ENCODE results near the gene RPP25L.

The RPP25L gene

DNA sequence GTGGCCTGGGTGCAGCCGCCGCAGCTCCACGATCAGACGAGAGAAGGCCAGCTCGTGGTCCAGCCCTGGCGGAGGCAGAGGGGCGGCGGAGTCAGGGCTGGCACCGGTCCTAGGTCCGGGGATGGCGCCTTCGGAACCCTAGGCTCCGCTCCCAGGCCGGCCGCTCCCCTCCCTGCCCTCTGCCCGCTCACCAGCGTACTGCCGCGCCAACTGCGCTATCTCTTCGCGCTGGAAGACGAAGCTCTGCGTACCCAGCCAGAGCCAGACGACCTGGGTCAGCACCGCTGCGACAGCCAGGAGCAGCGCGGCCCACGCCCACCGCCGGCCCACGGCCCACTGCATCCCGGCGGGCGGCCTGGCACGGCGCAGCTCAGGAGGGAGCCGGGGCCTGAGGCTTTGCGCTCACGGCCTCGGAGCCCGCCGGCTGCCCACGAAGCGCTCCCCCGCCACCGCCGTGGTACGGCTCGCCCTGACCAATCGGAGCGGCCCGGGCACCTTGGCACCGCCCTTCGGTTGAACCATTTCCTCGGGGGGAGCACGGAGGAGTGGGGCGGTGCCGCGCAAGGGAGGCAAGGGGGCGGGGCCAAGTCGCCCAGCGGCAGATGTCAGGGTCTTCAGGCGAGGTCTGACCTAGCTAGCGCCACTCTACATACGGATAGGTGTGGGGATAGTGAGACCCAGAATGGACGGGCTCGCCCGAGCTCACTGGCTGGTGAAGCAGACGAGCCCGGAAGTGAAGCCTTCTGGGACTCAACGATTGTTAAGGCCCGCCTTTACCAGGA is 25.6 kb upstream of the RPP25L start, which contains the start of gene SIGMAR1:
TSS of gene SIGMAR1 (minus strand) at position 432 of the 782 bp plus-strand sequence. CDS start at position 342, 90 bp downstream.
- H3K27ac ChIP-seq (replicated peaks) = peak within 1 kb of the TSS; percentile 89
- TF ChIP-seq POLR2AphosphoS5 (IDR thresholded peaks at IDR 0.05; ENCODE audit: low read depth) (peak; percentile 67), SPI1 (IDR thresholded peaks at IDR 0.05; ENCODE audit: borderline replicate concordance, low read depth) (no peak)
- TF ChIP-seq, protein P1, sequence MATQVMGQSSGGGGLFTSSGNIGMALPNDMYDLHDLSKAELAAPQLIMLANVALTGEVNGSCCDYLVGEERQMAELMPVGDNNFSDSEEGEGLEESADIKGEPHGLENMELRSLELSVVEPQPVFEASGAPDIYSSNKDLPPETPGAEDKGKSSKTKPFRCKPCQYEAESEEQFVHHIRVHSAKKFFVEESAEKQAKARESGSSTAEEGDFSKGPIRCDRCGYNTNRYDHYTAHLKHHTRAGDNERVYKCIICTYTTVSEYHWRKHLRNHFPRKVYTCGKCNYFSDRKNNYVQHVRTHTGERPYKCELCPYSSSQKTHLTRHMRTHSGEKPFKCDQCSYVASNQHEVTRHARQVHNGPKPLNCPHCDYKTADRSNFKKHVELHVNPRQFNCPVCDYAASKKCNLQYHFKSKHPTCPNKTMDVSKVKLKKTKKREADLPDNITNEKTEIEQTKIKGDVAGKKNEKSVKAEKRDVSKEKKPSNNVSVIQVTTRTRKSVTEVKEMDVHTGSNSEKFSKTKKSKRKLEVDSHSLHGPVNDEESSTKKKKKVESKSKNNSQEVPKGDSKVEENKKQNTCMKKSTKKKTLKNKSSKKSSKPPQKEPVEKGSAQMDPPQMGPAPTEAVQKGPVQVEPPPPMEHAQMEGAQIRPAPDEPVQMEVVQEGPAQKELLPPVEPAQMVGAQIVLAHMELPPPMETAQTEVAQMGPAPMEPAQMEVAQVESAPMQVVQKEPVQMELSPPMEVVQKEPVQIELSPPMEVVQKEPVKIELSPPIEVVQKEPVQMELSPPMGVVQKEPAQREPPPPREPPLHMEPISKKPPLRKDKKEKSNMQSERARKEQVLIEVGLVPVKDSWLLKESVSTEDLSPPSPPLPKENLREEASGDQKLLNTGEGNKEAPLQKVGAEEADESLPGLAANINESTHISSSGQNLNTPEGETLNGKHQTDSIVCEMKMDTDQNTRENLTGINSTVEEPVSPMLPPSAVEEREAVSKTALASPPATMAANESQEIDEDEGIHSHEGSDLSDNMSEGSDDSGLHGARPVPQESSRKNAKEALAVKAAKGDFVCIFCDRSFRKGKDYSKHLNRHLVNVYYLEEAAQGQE (IDR thresholded peaks at IDR 0.05; ENCODE audit: insufficient replicate concordance, low read depth) = peak; percentile 62
- H3K27me3 ChIP-seq (ENCODE audit: insufficient read depth, poor library complexity, severe bottlenecking) = no peaks in the 10 kb centered on the region
- H3K4me3 ChIP-seq (replicated peaks; ENCODE audit: insufficient read depth, low read length) = peak within 1 kb of the TSS; percentile 56
- peak; percentile 88 to 93 for DNase-seq (ENCODE audit: low read depth in 1 of 2, low spot score in 1 of 2)

DNA sequence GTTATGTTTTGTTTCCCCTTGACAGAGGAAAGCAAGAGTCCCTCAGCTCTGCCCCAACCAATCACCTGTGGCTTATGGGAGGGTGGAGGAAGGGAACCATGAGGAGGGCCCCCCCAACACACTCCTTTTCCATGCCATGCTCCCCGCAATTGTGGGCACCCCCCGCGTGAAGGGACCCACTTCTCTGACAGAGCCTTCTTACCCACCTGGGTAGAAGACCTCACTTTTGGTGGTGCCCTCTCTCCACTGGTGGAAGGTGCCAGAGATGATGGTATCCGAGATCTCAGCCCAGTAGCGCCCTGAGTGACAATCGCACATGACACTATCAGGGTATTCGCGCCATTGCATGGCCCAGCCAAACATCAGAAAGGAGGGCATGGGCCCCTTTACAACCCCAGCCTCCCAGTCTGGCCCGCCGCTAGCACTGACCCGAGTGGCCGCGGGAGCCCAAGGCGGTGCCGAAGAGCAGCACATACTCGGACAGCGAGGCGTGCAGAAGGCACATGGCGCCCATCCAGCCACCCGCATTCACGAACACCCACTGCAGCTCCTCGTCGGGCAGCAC is 25.0 kb upstream of the RPP25L start:
- peak overlapping the region; percentile 89 for H3K27ac ChIP-seq (replicated peaks)
- H3K27me3 ChIP-seq (ENCODE audit: insufficient read depth, poor library complexity, severe bottlenecking) = no peaks in the 10 kb centered on the region
- DNase-seq (ENCODE audit: low read depth in 1 of 2, low spot score in 1 of 2) = peak in 1 of 2 experiments; percentile 26
- no peak for TF ChIP-seq GABPA (IDR thresholded peaks at IDR 0.05; ENCODE audit: low read depth)
- TF ChIP-seq, protein P2, sequence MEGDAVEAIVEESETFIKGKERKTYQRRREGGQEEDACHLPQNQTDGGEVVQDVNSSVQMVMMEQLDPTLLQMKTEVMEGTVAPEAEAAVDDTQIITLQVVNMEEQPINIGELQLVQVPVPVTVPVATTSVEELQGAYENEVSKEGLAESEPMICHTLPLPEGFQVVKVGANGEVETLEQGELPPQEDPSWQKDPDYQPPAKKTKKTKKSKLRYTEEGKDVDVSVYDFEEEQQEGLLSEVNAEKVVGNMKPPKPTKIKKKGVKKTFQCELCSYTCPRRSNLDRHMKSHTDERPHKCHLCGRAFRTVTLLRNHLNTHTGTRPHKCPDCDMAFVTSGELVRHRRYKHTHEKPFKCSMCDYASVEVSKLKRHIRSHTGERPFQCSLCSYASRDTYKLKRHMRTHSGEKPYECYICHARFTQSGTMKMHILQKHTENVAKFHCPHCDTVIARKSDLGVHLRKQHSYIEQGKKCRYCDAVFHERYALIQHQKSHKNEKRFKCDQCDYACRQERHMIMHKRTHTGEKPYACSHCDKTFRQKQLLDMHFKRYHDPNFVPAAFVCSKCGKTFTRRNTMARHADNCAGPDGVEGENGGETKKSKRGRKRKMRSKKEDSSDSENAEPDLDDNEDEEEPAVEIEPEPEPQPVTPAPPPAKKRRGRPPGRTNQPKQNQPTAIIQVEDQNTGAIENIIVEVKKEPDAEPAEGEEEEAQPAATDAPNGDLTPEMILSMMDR (IDR thresholded peaks at IDR 0.05; ENCODE audit: insufficient read depth, low read length) = no peak
- no peak for TF ChIP-seq SPI1 (IDR thresholded peaks at IDR 0.05; ENCODE audit: borderline replicate concordance, low read depth)
- no peak for TF ChIP-seq POLR2AphosphoS5 (IDR thresholded peaks at IDR 0.05; ENCODE audit: low read depth)
- TF ChIP-seq, protein P1 (IDR thresholded peaks at IDR 0.05; ENCODE audit: insufficient replicate concordance, low read depth) = no peak
- peak overlapping the region; percentile 56 for H3K4me3 ChIP-seq (replicated peaks; ENCODE audit: insufficient read depth, low read length)

DNA sequence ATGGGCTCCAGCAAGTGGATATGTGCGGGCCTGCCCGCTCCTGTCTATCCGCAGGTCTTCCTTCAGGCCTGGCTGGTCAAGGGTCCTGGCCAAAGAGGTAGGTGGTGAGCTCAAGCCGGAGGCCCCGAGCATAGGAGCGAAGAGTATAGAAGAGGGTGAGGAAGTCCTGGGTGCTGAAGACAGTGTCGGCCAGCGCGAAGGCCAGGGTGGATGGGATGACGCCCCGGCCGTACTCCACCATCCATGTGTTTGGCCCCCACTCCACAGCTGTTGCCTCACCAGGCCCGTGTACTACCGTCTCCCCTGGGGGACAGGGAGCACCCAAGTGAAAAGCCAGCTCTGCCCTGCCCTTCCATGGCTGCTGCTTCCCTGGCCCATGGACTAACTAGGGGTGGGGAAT is 23.7 kb upstream of the RPP25L start:
- H3K27me3 ChIP-seq (ENCODE audit: insufficient read depth, poor library complexity, severe bottlenecking) = no peaks in the 10 kb centered on the region
- H3K4me3 ChIP-seq (replicated peaks; ENCODE audit: insufficient read depth, low read length) = no peak overlapping the region
- DNase-seq (ENCODE audit: low read depth in 1 of 2, low spot score in 1 of 2) = no peak
- no peak overlapping the region for H3K27ac ChIP-seq (replicated peaks)
- TF ChIP-seq POLR2AphosphoS5 (IDR thresholded peaks at IDR 0.05; ENCODE audit: low read depth) = no peak
- TF ChIP-seq SPI1 (IDR thresholded peaks at IDR 0.05; ENCODE audit: borderline replicate concordance, low read depth) = no peak
- TF ChIP-seq, protein P1 (IDR thresholded peaks at IDR 0.05; ENCODE audit: insufficient replicate concordance, low read depth) = no peak
- TF ChIP-seq GABPA (IDR thresholded peaks at IDR 0.05; ENCODE audit: low read depth) = no peak
- TF ChIP-seq, protein P2 (IDR thresholded peaks at IDR 0.05; ENCODE audit: insufficient read depth, low read length) = no peak
